HepG2 (cell line): ENCODE measurements around the gene S100A16. TPM values are rescaled to one million over a fixed set of nuclear protein-coding genes. Genes with fewer than 3 reads are reported as not detected.

ENCODE experiments used
- ATF7 ChIP-seq, 2 experiments: fragments of 450-650 bp in 1 of 2; sonication (generic) in 1 of 2; formaldehyde crosslinking in 1 of 2; IDR thresholded peaks; 2 replicates each; pipeline versions ENCODE4 v1.4.0 to v1.6.1; 2016 to 2020; ENCODE audit warnings: antibody characterized with exemption in 1 of 2, mild to moderate bottlenecking in 1 of 2, missing genetic modification reagents in 1 of 2
- FOXC1 ChIP-seq: sonication (generic); formaldehyde crosslinking; IDR thresholded peaks from 2 replicates; pipeline ENCODE4 v1.8.0; 2022; ENCODE audit warnings: mild to moderate bottlenecking, missing genetic modification reagents, borderline replicate concordance
- GFI1 ChIP-seq: sonication (generic); formaldehyde crosslinking; IDR thresholded peaks from 2 replicates; pipeline ENCODE4 v1.5.0; 2020; ENCODE audit warnings: missing genetic modification reagents, mild to moderate bottlenecking, borderline replicate concordance
- KDM2A ChIP-seq: sonication (generic); formaldehyde crosslinking; IDR thresholded peaks from 2 replicates; pipeline ENCODE4 v1.4.0; 2020; ENCODE audit warnings: low read depth, missing genetic modification reagents, borderline replicate concordance
- NR2F1 ChIP-seq, 2 experiments: fragments of 450-650 bp in 1 of 2; formaldehyde crosslinking in 1 of 2; IDR thresholded peaks; 2 replicates each; pipeline versions ENCODE4 v1.5.0 to v1.6.1; 2016 to 2020; ENCODE audit warnings: mild to moderate bottlenecking in 1 of 2, missing compliant biosample characterization in 1 of 2, missing genetic modification reagents in 1 of 2, moderate library complexity in 1 of 2
- SMYD3 ChIP-seq: sonication (generic); formaldehyde crosslinking; IDR thresholded peaks from 2 replicates; pipeline ENCODE4 v1.8.1; 2023; ENCODE audit warnings: mild to moderate bottlenecking, missing genetic modification reagents
- SRY ChIP-seq: sonication (generic); formaldehyde crosslinking; IDR thresholded peaks from 2 replicates; pipeline ENCODE4 v1.8.0; 2022; ENCODE audit warnings: mild to moderate bottlenecking, missing genetic modification reagents
- TBP ChIP-seq: sonication (generic); formaldehyde crosslinking; IDR thresholded peaks from 2 replicates; pipeline ENCODE4 v1.5.0; 2020; ENCODE audit warnings: missing genetic modification reagents
- ZNF20 ChIP-seq: sonication (generic); formaldehyde crosslinking; IDR thresholded peaks from 2 replicates; pipeline ENCODE4 v1.4.0; 2020; ENCODE audit warnings: mild to moderate bottlenecking, moderate library complexity, missing genetic modification reagents
- ZNF230 ChIP-seq: sonication (generic); formaldehyde crosslinking; IDR thresholded peaks from 2 replicates; pipeline ENCODE4 v1.4.0; 2020; ENCODE audit warnings: mild to moderate bottlenecking, missing genetic modification reagents
- ZNF24 ChIP-seq: fragments of 450-650 bp; IDR thresholded peaks from 2 replicates; pipeline ENCODE4 v1.6.1; 2017; ENCODE audit warnings: antibody characterized with exemption, mild to moderate bottlenecking
- ZNF282 ChIP-seq: fragments of 450-650 bp; IDR thresholded peaks from 2 replicates; pipeline ENCODE4 v1.6.1; 2018; ENCODE audit not compliant: partially characterized antibody
- ZNF446 ChIP-seq: sonication (generic); formaldehyde crosslinking; IDR thresholded peaks from 2 replicates; pipeline ENCODE4 v1.5.0; 2020; ENCODE audit warnings: mild to moderate bottlenecking, missing genetic modification reagents
- ZNF460 ChIP-seq: sonication (generic); formaldehyde crosslinking; IDR thresholded peaks from 2 replicates; pipeline ENCODE4 v1.5.1; 2020; ENCODE audit warnings: missing genetic modification reagents, mild to moderate bottlenecking, borderline replicate concordance
- ZNF788 ChIP-seq: sonication (generic); formaldehyde crosslinking; IDR thresholded peaks from 2 replicates; pipeline ENCODE4 v1.5.0; 2020; ENCODE audit warnings: mild to moderate bottlenecking, missing genetic modification reagents, borderline replicate concordance
- ZSCAN29 ChIP-seq: sonication (generic); formaldehyde crosslinking; conservative IDR thresholded peaks from 2 replicates; pipeline ENCODE4 v1.4.0; 2020; ENCODE audit warnings: mild to moderate bottlenecking, missing genetic modification reagents
- polyA plus RNA-seq, 8 experiments: library from polyadenylated mRNA; depleted of rRNA in 3 of 8; stranded (reverse) in 7 of 8; unstranded in 1 of 8; fragments of >200 nt; fragmentation: Illumina TruSeq in 4 of 8; extraction: Trizol in 4 of 8; gene quantifications; 2 replicates each; pipeline versions ENCODE4 v1.2.1 to v1.2.3, GENCODE V29; 2011 to 2016; ENCODE audit warnings: low read depth in 4 of 8, missing spikeins in 1 of 8, mixed read lengths in 1 of 8; ENCODE audit not compliant: insufficient read depth in 1 of 8
- total RNA-seq, 5 experiments: library from RNA; depleted of rRNA; stranded (reverse); fragments of >200 nt; fragmentation: Illumina TruSeq; extraction: Trizol; gene quantifications; 2 replicates each; pipeline ENCODE4 v1.2.3, GENCODE V29; 2016; ENCODE audit warnings: low read depth in 1 of 5
- TF ChIP-seq, protein P1 (sequence below), 2 experiments: fragments of 450-650 bp in 1 of 2; sonication (generic) in 1 of 2; formaldehyde crosslinking; IDR thresholded peaks; 2 replicates each; pipeline versions ENCODE4 v1.5.0 to v1.8.0; 2020 to 2022; ENCODE audit warnings: mild to moderate bottlenecking in 1 of 2, missing genetic modification reagents in 1 of 2
- TF ChIP-seq, protein P2 (sequence below): sonication (generic); formaldehyde crosslinking; IDR thresholded peaks from 2 replicates; pipeline ENCODE4 v1.5.1; 2020; ENCODE audit warnings: mild to moderate bottlenecking, missing genetic modification reagents, borderline replicate concordance
- TF ChIP-seq, protein P3 (sequence below): sonication (generic); formaldehyde crosslinking; conservative IDR thresholded peaks from 2 replicates; pipeline ENCODE4 v1.8.1; 2023; ENCODE audit warnings: missing genetic modification reagents
- TF ChIP-seq, protein P4 (sequence below): sonication (generic); formaldehyde crosslinking; IDR thresholded peaks from 2 replicates; pipeline ENCODE4 v1.4.0; 2020; ENCODE audit warnings: missing genetic modification reagents

The S100A16 gene
- total and polyA plus RNA-seq, 2 of the 13 experiments (the other 11 are each of a cell fraction or from before 2014, with no cell fraction given) = 46.0 to 195 TPM

DNA sequence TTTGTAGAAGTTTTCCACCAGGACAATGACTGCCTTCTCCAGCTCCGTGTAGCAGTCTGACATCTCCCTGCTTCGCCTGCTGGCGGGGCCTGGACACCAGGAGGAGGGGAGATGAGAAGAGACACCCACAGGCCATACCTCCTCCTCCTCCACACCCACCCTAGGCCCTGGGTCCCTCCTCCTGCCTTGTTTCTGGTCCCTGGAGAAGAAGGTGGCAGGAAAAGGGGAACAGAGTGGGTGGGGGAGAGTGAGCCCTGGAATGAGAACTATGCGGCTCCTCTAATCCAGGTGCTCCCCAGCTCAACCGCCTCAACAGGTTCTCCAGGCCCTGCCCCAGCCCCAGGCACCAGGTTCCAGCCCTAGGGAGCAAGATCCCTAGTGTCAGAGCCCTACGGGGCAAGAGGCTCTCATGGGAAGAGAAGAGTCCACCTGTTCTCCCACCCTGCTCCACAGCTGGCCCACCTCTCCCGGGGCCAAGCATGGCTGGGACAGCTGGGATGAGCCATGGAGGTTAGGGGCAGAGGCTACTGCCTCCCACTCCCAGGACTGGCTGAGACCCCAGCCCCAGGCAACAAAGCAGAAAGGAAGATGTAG lies 4.8 kb downstream of the S100A16 start (continued):
- TF ChIP-seq ZNF460 (CRISPR knock-in tag) (no peak), GFI1 (no peak), ZNF230 (CRISPR knock-in tag) (no peak), ZNF282 (no peak), ZNF20 (CRISPR knock-in tag) (no peak), TBP (CRISPR knock-in tag) (no peak), ATF7 (IDR thresholded peaks at IDR 0.05) (no peak), ATF7 (CRISPR knock-in tag; IDR thresholded peaks at IDR 0.05) (no peak), FOXC1 (CRISPR knock-in tag) (no peak), NR2F1 (CRISPR knock-in tag; IDR thresholded peaks at IDR 0.05) (no peak), ZSCAN29 (CRISPR knock-in tag) (no peak), SRY (CRISPR knock-in tag) (no peak), KDM2A (CRISPR knock-in tag) (no peak), ZNF24 (no peak), ZNF788 (CRISPR knock-in tag) (no peak), ZNF446 (CRISPR knock-in tag) (no peak), SMYD3 (CRISPR knock-in tag) (no peak)
- TF ChIP-seq, protein P1, sequence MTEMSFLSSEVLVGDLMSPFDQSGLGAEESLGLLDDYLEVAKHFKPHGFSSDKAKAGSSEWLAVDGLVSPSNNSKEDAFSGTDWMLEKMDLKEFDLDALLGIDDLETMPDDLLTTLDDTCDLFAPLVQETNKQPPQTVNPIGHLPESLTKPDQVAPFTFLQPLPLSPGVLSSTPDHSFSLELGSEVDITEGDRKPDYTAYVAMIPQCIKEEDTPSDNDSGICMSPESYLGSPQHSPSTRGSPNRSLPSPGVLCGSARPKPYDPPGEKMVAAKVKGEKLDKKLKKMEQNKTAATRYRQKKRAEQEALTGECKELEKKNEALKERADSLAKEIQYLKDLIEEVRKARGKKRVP (CRISPR knock-in tag; IDR thresholded peaks at IDR 0.05) = no peak
- TF ChIP-seq, protein P2, sequence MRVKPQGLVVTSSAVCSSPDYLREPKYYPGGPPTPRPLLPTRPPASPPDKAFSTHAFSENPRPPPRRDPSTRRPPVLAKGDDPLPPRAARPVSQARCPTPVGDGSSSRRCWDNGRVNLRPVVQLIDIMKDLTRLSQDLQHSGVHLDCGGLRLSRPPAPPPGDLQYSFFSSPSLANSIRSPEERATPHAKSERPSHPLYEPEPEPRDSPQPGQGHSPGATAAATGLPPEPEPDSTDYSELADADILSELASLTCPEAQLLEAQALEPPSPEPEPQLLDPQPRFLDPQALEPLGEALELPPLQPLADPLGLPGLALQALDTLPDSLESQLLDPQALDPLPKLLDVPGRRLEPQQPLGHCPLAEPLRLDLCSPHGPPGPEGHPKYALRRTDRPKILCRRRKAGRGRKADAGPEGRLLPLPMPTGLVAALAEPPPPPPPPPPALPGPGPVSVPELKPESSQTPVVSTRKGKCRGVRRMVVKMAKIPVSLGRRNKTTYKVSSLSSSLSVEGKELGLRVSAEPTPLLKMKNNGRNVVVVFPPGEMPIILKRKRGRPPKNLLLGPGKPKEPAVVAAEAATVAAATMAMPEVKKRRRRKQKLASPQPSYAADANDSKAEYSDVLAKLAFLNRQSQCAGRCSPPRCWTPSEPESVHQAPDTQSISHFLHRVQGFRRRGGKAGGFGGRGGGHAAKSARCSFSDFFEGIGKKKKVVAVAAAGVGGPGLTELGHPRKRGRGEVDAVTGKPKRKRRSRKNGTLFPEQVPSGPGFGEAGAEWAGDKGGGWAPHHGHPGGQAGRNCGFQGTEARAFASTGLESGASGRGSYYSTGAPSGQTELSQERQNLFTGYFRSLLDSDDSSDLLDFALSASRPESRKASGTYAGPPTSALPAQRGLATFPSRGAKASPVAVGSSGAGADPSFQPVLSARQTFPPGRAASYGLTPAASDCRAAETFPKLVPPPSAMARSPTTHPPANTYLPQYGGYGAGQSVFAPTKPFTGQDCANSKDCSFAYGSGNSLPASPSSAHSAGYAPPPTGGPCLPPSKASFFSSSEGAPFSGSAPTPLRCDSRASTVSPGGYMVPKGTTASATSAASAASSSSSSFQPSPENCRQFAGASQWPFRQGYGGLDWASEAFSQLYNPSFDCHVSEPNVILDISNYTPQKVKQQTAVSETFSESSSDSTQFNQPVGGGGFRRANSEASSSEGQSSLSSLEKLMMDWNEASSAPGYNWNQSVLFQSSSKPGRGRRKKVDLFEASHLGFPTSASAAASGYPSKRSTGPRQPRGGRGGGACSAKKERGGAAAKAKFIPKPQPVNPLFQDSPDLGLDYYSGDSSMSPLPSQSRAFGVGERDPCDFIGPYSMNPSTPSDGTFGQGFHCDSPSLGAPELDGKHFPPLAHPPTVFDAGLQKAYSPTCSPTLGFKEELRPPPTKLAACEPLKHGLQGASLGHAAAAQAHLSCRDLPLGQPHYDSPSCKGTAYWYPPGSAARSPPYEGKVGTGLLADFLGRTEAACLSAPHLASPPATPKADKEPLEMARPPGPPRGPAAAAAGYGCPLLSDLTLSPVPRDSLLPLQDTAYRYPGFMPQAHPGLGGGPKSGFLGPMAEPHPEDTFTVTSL (CRISPR knock-in tag) = no peak
- TF ChIP-seq, protein P3, sequence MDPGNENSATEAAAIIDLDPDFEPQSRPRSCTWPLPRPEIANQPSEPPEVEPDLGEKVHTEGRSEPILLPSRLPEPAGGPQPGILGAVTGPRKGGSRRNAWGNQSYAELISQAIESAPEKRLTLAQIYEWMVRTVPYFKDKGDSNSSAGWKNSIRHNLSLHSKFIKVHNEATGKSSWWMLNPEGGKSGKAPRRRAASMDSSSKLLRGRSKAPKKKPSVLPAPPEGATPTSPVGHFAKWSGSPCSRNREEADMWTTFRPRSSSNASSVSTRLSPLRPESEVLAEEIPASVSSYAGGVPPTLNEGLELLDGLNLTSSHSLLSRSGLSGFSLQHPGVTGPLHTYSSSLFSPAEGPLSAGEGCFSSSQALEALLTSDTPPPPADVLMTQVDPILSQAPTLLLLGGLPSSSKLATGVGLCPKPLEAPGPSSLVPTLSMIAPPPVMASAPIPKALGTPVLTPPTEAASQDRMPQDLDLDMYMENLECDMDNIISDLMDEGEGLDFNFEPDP (CRISPR knock-in tag) = no peak
- TF ChIP-seq, protein P4, sequence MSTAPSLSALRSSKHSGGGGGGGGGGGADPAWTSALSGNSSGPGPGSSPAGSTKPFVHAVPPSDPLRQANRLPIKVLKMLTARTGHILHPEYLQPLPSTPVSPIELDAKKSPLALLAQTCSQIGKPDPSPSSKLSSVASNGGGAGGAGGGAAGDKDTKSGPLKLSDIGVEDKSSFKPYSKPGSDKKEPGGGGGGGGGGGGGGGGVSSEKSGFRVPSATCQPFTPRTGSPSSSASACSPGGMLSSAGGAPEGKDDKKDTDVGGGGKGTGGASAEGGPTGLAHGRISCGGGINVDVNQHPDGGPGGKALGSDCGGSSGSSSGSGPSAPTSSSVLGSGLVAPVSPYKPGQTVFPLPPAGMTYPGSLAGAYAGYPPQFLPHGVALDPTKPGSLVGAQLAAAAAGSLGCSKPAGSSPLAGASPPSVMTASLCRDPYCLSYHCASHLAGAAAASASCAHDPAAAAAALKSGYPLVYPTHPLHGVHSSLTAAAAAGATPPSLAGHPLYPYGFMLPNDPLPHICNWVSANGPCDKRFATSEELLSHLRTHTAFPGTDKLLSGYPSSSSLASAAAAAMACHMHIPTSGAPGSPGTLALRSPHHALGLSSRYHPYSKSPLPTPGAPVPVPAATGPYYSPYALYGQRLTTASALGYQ = no peak
